K562 (cell line): Measurements from ENCODE around the gene ZNF646. TPM values are rescaled to one million over a fixed set of nuclear protein-coding genes. Genes with fewer than 3 reads are reported as not detected.

Experiments used
- ARID3B ChIP-seq: fragments of 250-450 bp; sonication (Bioruptor Pico); IDR thresholded peaks from 2 replicates; pipeline ENCODE4 v1.4.0; 2020; ENCODE audit warnings: borderline replicate concordance
- ATF3 ChIP-seq, 2 experiments: fragments of 450-650 bp in 1 of 2; sonication (generic) in 1 of 2; formaldehyde crosslinking in 1 of 2; IDR thresholded peaks in 1 of 2; conservative IDR thresholded peaks in 1 of 2; 2 replicates each; pipeline versions ENCODE4 v1.6.1 to v1.8.1; 2016 to 2023; ENCODE audit warnings: mild to moderate bottlenecking in 2 of 2, moderate library complexity in 2 of 2, inconsistent platforms in 1 of 2, missing genetic modification reagents in 1 of 2
- CLOCK ChIP-seq: fragments of 250-450 bp; sonication (Bioruptor Pico); IDR thresholded peaks from 2 replicates; pipeline ENCODE4 v1.4.0; 2020; ENCODE audit warnings: mild to moderate bottlenecking, moderate library complexity, borderline replicate concordance
- ETV1 ChIP-seq: fragments of 450-650 bp; conservative IDR thresholded peaks from 2 replicates; pipeline ENCODE4 v1.6.1; 2016; ENCODE audit warnings: missing genetic modification characterization, control low read depth, low read depth, missing compliant biosample characterization
- FOXJ2 ChIP-seq: fragments of 200-800 bp; sonication (Bioruptor generic); IDR thresholded peaks from 2 replicates; pipeline ENCODE4 v1.6.1; 2016; ENCODE audit warnings: missing genetic modification characterization, missing compliant biosample characterization
- IFI16 ChIP-seq: fragments of 250-450 bp; sonication (Bioruptor Pico); IDR thresholded peaks from 2 replicates; pipeline ENCODE4 v2.1.2; 2022; ENCODE audit warnings: mild to moderate bottlenecking, inconsistent platforms
- RCOR1 ChIP-seq, 2 experiments: IDR thresholded peaks; 2 replicates each; pipeline ENCODE4 v1.6.1; 2012; ENCODE audit warnings: low read depth in 2 of 2, low read length in 2 of 2, borderline replicate concordance in 1 of 2, improper control_type of control experiment in 1 of 2
- THRA ChIP-seq: fragments of 450-650 bp; IDR thresholded peaks from 2 replicates; pipeline ENCODE4 v1.6.1; 2017; ENCODE audit warnings: mild to moderate bottlenecking, moderate library complexity
- ZBTB2 ChIP-seq: fragments of 450-650 bp; IDR thresholded peaks from 2 replicates; pipeline ENCODE4 v1.6.1; 2016; ENCODE audit warnings: antibody characterized with exemption
- ZHX1 ChIP-seq: fragments of 150-350 bp; conservative IDR thresholded peaks from 2 replicates; pipeline ENCODE4 v1.6.1; 2014; ENCODE audit warnings: low read length
- ZNF354B ChIP-seq: fragments of 250-450 bp; sonication (Bioruptor Pico); IDR thresholded peaks from 2 replicates; pipeline ENCODE4 v1.4.0; 2020
- ZNF444 ChIP-seq: fragments of 250-450 bp; sonication (Bioruptor Pico); IDR thresholded peaks from 2 replicates; pipeline ENCODE4 v1.4.0; 2020; ENCODE audit warnings: mild to moderate bottlenecking, moderate library complexity
- polyA plus RNA-seq, 8 experiments: library from polyadenylated mRNA; depleted of rRNA in 4 of 8; stranded (reverse) in 5 of 8; unstranded in 3 of 8; fragments of >200 nt; fragmentation: Nextera tagmentation in 2 of 8; fragmentation: Illumina TruSeq in 1 of 8; extraction: Ambion mirVana in 2 of 8; extraction: Trizol in 1 of 8; gene quantifications; 2 replicates each; pipeline versions ENCODE4 v1.2.1 to v1.2.3, GENCODE V29; 2011 to 2014; ENCODE audit warnings: inconsistent platforms in 1 of 8, missing spikeins in 1 of 8
- total RNA-seq, 7 experiments: library from RNA; depleted of rRNA in 6 of 7; stranded (reverse); fragments of >200 nt in 6 of 7; fragmentation: Illumina TruSeq in 2 of 7; extraction: Trizol in 2 of 7; gene quantifications; 2 replicates each; pipeline versions ENCODE4 v1.2.1 to v1.2.3, GENCODE V29; 2011 to 2021; ENCODE audit warnings: low replicate concordance in 1 of 7

ZNF646 gene
- total and polyA plus RNA-seq, 9 of the 15 experiments (the other 6 are each of a cell fraction or from before 2014, with no cell fraction given), result 0.08 to 20.6 (median 8.0) TPM

GRCh38 chr16:31128711-31129567 is 54.7 kb downstream of the ZNF646 start (continued):
- TF ChIP-seq THRA (no peak), RCOR1 (IDR thresholded peaks at IDR 0.05; ENCODE audit: borderline replicate concordance in 1 of 2, low read depth in 2 of 2, low read length in 2 of 2) (peak in 1 of 2 experiments; percentile 79; a peak in 2 of 4 replicates), CLOCK (CRISPR knock-in tag) (no peak), ATF3 (IDR thresholded peaks at IDR 0.05) (no peak), ATF3 (CRISPR knock-in tag; conservative IDR thresholded peaks at IDR 0.05) (no peak; the same call in 1 of the 2 replicates), ZNF354B (CRISPR knock-in tag) (no peak), ZBTB2 (no peak), IFI16 (no peak), ZNF444 (CRISPR knock-in tag) (no peak), ZHX1 (no peak), ARID3B (CRISPR knock-in tag) (no peak), FOXJ2 (tag) (no peak), ETV1 (tag) (no peak)
